GM18499 (cell line): Measurements from ENCODE around the gene OSGEP.

Source experiments
- ATAC-seq: cut with Tn5 transposase; IDR thresholded peaks from one replicate; pipeline ENCODE4 v1.9.1; 2021; ENCODE audit warnings: moderate number of reproducible peaks; ENCODE audit not compliant: insufficient read depth, unreplicated experiment

OSGEP gene

DNA sequence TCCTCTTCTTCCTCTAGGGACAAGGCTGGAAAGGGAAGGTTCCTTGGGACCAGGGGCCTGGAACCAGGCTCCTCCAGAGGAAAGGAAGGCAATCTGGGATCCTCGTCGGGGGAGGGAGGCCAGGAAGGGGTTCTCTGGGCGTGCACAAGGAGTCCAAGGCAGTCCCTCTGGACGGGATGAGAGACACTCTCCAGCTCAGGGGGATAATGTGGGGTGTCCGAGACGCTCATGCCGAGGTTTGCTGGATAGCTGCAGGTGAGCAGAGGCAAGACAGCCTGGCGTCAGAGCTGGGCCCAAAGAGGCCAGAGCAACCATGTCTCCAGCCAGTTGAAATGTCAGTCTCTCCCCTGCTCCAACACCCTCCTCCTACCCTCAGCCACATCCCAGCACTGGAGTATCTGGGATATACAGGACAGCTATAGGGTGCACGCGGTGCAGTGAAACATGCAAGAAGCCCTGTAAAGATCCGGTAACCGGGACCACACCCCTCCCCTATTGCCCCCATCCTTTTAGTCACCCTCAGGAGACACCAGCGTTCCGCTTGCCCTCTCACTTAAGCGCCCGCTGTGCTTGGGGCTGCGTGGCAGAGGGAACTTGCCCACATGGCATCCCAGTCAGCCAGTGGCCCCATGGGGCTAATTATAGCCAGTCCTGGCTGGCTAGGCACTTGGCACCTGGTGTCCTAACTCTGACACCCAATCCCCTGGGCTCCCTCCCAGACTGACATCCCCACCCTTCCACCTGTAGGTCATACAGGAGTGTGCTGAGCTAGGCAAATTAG lies 18.8 kb downstream of the OSGEP start, which contains the start of gene KLHL33:
Gene KLHL33, minus strand, starts transcription at position 585 of the 781 bp plus-strand sequence. Its CDS starts 355 bp downstream, at position 230.
- no peak for ATAC-seq

DNA sequence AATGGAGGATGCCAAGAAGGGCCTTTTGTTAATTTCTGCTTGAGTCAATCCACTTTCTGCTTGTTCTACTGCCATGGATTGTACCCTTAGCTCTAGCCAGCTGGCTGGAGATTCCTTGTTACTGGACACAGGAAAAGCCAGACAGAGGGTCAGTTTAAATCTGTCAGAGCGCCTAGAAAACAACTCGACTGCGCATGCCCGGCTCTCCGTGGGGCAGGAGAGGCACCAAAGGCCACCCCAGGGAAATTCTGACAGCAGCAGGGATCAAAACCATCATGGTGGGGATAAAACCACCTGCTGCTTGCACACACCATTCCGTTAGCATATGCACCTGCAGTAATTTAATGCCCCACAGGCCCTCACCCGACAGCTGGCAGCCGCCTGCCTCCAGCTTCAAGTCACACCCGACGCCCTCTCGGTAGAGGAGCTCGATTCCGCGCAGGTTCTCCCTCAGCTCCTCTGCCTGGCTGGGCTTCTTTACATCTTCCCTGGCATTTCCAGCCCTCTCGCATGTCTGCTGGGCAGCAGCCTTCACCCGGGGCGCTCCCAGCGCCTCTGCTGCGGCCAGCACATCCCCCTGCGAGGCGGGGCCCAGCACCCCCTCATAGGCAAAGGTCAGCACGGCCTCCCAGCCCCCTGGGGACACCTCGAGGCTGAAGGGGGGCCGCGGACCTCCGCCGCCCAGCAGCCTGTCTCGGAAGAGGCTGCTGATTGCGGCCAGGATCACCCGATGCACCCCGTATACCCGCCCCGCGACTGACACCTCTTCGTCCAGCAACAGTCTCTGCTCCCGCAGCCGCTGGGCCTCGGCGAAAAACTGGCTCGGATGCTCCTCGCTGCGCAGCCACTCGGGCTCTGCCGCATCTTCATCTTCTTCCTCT lies 19.7 kb downstream of the OSGEP start:
- ATAC-seq = no peak

DNA sequence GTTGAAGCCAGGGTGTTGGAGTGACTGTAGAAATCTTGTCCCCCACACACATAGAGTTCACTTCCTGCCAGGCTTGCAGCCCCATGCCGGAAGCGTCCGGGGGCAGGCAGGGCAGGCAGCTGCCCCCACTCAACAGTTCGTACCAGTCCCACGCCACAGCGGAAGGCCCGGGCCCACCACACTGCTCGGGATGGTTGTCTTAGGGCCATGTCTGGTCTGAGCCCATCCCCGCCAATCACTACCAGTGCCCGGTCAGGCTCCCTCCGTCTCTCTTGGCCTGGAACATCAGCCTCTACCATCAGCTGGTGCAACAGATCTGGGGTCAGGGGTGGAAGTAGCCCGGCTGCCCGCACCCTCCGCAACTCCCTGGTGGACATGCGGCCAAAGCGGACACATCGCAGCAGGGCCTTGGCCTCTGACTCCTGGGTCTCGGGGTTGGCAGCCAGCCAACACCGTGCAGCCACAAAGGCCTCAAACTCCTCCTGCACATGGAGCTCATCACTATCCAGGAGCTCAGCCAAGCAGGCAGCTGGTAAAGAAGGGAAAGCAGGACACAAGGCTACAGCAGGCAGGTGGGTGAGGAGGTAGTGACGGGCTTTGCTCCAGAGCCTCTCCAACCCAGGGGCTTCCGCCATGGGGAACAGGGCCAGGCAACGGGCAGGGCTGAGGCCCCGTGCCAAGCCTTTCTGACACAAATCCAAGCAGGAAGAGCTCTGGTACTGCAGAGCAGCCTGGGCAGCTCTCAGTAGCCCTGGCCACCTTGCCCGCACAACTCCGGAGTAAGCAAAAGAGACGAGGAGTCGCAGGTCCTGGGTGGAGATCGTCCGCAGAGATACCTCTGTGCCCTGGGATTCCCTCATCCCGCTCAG lies 24.6 kb downstream of the OSGEP start:
- ATAC-seq = no peak

DNA sequence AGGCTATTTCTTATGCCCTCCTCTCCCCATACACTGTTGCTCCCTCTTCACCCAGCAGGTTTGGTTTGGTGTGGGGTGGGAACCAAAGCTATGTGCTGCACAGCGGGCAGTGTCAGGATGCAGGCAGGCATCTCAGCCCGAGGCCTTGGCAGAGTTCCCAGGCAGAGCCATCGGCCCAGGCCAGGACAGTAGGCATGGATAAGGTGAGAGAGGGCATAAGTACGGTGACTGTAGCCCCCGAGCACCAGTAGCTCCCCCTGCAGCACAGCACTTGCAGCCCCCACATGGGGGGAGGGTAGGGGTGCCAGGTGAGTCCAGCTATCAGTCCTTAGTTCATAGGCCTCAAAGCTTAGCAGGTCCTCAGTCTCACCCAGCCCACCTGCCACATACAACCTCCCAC lies 25.8 kb downstream of the OSGEP start:
- ATAC-seq = no peak

DNA sequence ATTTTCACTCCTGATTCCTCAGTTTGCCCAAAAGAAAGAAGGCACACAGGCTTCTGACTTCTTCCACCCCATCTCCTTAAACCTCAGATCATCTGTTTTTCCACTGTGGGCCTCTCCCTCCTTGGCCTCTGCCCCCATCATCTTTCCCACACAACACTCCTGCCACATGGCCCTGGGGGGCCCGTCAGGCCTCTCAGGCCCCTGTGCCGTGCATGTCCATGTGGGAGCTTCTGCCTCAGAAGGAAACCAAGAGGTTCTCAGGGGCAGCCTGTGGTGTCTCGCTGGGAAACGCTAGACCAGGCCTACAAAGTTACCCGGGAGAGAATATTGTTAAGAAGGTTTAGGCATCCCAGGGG lies 26.6 kb downstream of the OSGEP start:
- ATAC-seq = no peak

DNA sequence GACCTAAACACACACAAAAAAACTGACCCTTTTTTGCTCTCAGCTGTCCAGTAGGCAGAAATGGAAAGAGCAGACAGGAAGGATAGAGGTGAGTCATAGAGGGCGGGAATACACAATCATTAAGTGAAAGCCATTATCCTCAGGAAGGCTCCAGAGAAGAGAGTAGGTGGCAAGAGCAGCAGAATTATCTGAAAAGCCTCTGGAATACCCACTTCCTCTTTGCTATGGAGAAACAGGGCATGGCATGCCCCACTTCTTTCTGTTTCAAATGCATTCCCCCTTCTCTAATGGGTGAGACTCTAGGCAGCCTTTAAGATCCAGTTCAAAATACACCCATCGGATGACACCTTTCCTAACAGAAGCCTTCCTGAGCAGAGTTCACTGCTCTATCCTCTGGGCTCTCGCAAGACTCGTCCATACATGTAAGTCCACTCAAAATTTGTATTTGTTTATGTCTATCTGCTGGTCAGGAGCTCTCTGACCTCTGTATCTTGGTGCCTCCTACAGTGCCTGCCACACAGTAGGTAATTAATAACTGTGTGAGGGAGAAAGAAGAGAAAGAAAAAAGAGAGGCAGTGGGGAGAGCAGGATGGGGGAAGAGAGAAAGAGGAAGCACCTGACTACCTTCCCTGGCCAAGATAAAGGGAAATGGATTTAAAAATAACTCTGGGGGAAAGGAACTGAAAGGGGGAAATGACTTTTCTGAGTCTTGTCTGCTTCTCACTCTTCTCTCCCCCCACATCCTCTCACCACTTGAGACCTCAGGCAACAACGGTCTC lies 27.2 kb downstream of the OSGEP start:
- ATAC-seq = peak; percentile 59

DNA sequence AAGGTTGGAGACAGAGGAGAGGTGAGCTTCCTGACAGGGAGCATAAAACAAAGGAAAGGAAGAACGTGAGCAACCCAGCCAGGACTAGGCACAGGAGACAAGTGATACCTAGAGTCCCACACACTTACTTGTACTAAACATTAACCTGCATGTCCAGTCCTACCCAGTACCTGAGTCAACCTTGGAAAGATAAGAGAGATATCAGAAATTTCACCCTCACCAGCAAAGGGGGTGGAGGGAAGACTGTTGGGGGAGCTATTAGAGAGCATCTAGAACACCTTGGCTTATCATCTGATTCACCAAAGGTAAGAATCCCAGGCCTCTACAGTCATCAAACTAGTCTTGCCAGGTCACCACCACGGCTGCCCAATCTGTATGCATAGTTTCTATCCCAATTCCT lies 29.8 kb downstream of the OSGEP start:
- no peak for ATAC-seq

DNA sequence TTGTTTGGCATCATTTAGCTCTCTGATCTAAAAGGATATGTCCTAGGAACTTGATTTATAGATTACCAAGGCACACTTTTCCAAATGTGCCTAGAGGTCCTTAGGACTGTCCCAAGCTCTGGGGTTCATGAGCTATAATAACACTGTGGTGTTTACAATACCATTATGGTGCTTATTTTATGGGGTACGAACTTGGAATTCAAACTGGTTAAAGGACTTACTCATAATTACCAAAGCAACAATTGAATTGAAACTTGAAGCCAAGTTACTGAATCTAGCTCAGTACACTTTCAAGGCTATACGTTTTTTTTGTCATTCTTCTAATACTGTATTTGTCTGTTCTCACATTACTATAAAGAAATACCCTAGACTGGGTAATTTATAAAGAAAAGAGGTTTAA lies 31.7 kb downstream of the OSGEP start:
- ATAC-seq = no peak

DNA sequence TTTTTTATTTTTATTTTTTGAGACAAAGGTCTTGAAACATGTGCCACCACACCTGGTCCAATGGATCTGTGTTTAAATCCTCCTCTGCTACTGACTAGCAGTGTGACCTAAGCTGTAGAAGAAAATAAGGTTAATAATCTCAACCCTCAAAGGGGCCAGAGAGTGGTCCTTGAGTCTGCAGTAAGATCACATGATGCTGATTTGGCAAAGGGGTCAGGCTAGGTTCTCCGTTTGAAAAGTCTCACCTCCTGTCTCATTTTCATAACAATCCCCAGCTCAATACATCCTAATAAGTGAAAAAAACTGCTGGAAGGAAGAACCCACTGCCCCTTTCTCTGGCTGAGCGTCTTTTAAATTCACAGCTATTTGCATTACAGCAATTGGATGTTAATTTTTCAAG lies 33.3 kb downstream of the OSGEP start:
- no peak for ATAC-seq

DNA sequence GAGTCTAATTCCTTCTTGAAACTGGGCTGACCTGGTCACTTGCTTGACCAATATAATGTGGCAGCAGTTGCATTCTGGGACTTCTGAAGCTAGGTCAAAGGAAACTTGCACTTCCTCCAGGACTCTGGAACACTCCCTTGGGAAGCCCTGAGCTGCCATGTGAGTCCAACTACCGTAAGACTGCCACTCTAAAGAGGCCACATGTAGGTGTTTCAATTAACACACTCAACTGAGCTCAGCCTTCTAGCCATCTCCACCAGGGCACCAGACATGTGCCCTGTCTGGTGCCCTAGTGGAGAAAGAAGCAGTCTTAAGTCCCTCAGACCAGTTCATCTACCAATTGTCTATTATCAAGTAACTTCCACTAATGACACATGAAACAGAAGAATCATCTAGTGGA lies 35.2 kb downstream of the OSGEP start:
- ATAC-seq = no peak

DNA sequence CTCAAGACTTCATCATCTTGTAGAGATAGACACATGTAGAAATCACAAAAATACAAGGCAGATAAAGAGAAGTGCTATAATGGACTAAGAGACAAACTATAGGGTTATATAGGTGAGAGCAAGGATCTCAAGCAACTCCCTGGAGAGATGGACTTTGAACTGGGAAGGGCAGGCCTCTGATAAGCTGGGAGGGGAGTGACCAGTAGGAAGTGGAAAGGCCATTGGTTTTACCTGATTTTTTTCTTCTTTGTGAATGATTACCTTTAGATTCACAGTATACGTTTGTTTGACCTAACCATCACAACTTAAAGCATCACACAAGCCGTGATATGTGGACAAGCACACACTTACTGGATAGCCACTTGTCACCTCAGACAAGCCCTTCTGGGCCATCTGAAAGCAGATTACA lies 36.1 kb downstream of the OSGEP start:
- no peak for ATAC-seq

DNA sequence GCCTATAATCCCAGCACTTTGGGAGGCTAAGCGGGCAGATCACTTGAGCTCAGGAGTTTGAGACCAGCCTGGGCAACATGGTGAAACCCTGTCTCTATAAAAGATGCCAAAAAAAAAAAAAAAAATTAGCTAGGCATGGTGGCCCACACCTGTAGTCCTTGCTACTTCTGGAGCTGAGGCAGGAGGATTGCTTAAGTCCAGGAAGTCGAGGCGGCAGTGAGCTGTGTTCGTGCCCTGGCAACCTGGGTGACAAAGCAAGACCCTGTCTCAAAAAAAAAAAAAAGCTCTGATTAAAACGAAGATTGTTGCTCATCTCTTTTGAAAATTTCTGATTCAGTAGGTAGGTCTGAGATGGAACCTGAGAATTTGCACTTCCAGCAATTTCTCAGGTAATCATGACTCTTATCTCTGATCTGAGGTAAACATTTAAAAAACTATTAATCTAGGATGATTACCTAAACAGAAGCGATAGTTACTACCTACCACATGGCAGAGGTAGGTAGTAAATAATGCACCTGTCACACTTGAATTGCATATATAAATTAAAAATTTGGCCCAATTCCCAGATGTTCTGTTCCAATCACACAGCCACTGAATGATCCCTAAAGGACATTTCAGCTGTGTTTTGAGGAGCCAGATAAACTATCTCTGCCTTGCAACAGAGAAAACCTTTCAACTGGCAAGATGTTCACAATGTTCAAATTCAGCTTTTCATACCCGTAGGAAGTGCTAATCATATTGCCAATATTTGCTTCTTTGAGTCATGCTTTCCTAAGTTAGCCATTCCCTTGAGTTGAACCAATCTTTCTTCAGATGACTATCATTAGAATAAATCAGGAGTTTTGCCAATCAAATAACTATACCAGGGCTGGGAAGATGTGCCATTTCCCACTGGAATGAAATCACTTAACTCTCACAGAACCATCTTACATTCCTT lies 37.1 kb downstream of the OSGEP start:
- ATAC-seq = no peak

DNA sequence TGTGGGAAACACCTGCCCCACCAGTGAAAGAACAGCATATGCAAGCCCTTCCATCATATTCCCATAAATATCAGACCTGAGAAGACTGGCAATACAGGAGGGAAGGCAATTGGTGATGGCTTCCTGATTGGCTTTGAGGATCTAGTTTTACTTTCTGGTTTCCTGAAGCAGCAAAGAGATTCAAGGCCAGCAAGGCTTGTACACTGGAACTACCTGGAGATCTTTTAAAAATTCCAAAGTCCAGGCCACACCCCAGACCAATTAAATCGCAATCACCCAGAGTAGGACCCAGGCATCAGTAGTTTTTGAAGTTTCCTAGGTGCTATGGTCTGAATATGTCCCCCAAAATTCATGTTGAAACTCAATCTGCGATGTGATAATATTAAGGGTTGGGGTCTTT lies 38.4 kb downstream of the OSGEP start:
- no peak for ATAC-seq

DNA sequence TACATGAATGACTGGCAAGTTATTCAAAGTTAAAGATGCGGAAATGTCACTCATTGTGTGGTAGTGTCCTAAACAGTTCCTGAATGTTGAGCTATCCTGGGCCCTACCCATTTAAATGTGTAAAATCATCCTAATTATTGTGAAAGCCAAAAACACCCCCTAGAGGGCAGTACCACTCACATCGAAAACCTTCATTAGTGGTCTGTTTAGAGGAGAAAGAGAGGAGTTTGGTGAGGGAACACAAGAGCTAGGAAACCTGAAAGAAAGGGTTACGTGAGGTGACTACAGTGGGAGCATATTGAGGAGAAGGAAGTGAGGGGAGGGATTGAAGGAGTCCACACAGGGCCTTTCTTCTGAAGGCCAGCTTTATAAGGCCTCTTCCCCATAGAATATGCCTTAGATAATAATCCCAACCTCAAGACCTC lies 38.8 kb downstream of the OSGEP start:
- ATAC-seq = no peak

DNA sequence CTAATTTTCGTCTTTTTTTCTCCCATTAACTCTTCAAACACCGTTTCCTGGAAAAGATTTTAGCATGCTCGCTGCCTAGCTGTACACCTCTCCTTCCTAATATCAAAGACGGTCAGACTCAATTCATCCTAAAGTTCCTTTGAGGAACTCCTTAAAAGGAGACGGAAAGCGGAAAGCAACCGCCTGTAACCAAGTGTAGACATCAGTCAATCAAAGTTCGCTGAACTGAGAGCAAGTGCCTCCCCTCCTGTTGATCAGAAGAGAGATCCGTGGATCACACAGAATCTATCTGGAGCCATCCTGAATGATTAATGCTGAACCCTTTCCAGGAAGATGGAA lies 40.9 kb downstream of the OSGEP start:
- no peak for ATAC-seq

DNA sequence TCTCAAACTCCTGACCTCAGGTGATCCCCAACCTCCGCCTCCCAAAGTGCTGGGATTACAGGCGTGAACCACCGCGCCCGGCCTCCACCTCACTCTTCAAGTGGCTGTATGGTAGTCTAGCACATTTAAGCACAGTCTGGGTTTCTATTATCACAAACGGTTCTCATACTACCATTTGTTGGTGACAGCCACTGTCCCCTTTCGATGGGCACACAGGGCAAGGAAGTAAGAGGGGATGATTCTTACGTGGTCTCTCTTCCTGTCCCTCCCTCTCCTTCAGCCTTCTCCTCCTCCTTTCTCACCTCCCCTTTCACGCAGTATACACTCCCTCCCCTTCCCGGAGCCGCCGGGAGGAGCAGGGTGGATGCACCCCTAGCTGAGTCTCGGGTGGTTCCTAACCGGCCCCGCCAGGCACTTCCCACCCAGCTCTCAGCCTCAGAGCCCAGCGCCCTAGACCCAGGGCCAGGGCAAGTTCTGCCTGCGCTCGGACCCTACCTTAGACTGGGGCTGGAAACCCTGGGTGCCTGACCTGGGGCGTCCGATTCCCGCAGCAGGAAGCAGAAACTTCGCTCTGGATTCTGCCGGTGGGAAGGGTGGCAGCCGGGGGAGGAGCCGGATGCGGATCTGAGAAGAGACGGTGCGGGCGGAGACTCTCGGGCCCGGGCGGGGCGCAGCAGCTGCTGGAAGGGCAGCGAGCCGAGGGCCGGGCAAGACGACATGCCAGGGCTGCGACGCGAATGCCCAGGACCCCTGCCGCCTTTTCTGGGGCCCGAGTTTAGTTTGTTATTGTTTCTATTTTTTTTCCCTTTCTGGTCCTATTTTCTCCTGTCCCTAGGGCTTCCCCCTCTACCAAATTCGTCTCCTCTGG lies 41.5 kb downstream of the OSGEP start, which contains the start of gene TEP1:
Gene TEP1, minus strand, starts transcription at position 626 of the 868 bp plus-strand sequence. CDS start 5,062 bp downstream, outside the sequence.
- ATAC-seq = no peak

DNA sequence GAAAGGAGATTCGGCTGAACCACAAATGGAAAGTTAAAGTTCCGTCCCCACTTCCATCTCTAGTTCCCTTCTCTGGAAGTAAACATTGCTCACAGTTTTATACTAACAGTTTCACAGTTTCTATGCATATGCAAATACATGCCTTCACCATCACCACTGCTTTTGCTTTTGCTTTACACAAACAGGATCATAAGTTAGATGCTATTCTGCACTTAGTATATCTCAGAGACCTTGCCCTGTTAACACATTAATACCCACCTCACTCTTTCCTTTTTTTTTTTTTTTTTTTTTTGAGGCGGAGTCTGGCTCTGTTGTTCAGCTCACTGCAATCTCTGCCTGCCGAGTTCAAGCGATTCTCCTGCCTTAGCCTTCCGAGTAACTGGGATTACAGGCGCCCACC lies 42.2 kb downstream of the OSGEP start:
- ATAC-seq = peak; percentile 62

DNA sequence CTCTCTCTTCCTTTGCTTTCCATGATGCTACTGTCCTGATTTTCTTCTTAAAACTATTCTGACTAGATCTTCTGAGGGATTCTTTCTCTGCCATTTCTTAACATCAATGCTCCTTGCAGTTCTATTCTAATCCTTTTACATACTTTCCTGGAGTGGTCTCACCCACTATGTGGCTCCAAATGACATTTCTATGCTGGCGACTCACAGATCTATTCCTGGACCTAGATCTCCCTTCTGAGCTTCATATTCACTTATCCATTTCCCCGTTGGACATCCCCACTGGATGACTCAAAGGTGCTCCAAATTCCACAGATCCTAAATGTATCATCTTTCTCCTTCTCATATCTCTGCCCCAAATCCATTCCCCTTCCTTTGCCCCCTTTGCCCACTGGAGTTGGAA lies 45.4 kb downstream of the OSGEP start:
- ATAC-seq = no peak
